Head of caudate nucleus (tissue), 42 donors: ENCODE data around the gene TIMELESS.
"Not testable (repeated sequence)": the region's sequence is repeated elsewhere in the genome, so short reads cannot be mapped to it uniquely, and the experiment has no call there.

Source experiments
- DNase-seq, 42 donors: peaks; one replicate each; pipeline versions ENCODE4 v3.0.0 to v3.0.0-alpha.2; 2020 to 2021; ENCODE audit warnings: mixed read lengths in 7 of 42
- intact Hi-C: fragments of 100-400 bp; cut with DNase I; formaldehyde crosslinking; loops from one replicate; pipeline ENCODE4 v1.15.0; 2022

TIMELESS gene

DNA sequence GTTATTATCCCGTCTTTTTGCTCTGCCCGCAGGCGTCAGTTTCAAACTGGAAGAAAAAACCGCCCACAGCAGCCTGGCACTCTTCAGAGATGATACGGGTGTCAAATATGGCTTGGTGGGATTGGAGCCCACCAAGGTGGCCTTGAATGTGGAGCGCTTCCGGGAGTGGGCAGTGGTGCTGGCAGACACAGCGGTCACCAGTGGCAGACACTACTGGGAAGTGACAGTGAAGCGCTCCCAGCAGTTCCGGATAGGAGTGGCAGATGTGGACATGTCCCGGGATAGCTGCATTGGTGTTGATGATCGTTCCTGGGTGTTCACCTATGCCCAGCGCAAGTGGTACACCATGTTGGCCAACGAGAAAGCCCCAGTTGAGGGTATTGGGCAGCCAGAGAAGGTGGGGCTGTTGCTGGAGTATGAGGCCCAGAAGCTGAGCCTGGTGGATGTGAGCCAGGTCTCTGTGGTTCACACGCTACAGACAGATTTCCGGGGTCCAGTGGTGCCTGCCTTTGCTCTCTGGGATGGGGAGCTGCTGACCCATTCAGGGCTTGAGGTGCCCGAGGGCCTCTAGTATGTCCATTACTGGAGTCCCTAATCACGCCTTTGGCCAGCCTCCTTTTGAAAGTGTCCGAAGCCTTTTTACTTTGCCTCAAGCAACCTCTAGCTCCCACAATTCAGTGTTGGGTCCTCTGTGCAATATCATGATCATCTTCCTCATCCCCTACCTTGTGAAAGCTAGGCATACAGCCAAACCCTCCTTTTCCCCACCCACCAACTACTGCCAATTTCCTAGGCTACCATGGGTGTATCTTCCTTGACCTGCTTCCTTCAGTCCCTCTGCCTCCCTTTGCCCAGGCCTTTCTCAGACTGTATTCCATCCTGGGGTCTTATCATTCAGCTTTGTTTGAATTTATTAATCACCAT, 20.0 kb upstream of the TIMELESS start:
- intact Hi-C loops = loop anchor here (5.0 kb wide), 1 partner anchor 137 kb away; the partner anchor contains the start of gene PAN2
- DNase-seq = peak in 35 of 42 donors; percentile 7 to 57 (median 24)

- intact Hi-C loops = loop anchor here (5.0 kb wide), 1 partner anchor 136 kb away; the partner anchor contains the start of gene PAN2
Measured at GRCh38 chr12:56468216-56469006, 19.2 kb upstream of the TIMELESS start, which contains the start of gene SPRYD4. TSS of gene SPRYD4 (plus strand) at chr12:56468578. CDS start at chr12:56468592, 14 bp downstream.

GRCh38 chr12:56462565-56462964, 13.3 kb upstream of the TIMELESS start:
- intact Hi-C loops = no loop called here
- DNase-seq = no peak

More at GRCh38 chr12:56468216-56469006, 19.2 kb upstream of the TIMELESS start, which contains the start of gene SPRYD4:
- peak; percentile 91 to 98 (median 96) for DNase-seq

DNA sequence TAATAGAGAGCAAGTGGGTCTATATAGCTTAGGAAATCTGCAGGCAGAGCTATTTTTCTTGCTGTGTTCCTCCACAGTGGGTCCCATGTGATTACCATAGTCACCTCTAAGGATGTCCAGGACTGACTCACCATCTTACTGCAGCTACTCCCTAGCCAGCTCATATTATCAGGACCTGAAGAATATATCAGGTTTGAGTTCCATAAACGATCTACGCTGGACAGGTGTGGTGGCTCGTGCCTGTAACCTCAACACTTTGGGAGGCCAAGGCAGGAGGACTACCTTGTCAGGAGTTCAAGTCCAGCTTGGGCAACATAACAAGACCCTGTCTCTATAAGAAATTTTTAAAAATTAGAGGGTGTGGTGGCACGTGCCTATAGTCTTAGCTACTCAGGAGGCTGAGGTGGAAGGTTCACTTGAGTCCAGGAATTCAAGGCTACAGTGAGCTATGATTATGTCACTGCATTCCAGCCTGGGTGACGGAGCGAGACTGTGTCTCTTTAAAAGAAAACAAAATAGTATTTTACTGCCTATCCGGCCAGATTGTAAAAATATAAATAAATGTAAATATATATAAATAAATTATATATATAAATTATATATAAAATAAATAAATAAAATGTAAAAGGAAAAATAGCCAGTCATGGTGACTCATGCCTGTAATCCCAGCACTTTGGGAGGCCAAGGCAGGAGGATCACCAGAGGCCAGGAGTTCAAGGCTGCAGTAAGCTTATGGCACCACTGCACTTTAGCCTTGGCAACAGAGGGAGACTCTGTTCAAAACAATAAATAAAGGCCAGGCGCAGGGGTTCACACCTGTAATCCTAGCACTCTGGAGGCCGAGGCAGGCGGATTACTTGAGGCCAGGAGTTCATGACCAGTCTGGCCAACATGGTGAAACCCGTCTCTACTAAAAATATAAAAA, 12.3 kb upstream of the TIMELESS start:
- intact Hi-C loops = no loop called here

GRCh38 chr12:56457817-56458216, 8.6 kb upstream of the TIMELESS start:
- intact Hi-C loops = no loop called here
- no peak for DNase-seq

More for the DNA sequence above, 12.3 kb upstream of the TIMELESS start:
- no peak for DNase-seq

GRCh38 chr12:56454557-56454956, 5.3 kb upstream of the TIMELESS start, which contains the start of gene MIP:
TSS of gene MIP (minus strand) at chr12:56454657. CDS start at chr12:56454613, 44 bp downstream.
- intact Hi-C loops = loop anchor here (5.0 kb wide), 1 partner anchor 92 kb away; the partner anchor contains the start of genes APOF and STAT2

GRCh38 chr12:56451147-56451546, 1.9 kb upstream of the TIMELESS start:
- intact Hi-C loops = loop anchor here (5.0 kb wide), 1 partner anchor 89 kb away; the partner anchor contains the start of genes APOF and STAT2
- DNase-seq = no peak

More at GRCh38 chr12:56454557-56454956, 5.3 kb upstream of the TIMELESS start, which contains the start of gene MIP:
- no peak for DNase-seq

DNA sequence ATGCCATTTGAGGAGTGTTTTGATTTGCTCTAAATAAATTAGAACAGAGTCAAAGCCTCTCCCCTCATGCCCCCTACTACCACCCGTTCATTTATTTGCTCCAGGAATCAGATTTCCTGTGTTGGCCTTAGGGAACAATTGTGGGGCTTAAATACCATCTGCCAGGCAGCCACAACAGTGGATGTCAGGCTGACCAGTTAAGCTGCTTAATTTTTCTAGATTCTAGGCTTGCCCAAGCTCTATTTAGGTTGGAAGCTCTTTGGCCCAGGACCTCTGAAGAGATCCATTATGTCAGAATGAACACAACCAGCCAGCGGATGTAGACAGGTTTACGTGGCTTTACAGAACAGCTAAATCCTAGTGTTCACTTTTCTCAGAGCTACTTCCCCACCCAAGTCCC, 1.0 kb upstream of the TIMELESS start:
- intact Hi-C loops = loop anchor here (5.0 kb wide), 1 partner anchor 88 kb away; the partner anchor contains the start of genes APOF and STAT2

DNA sequence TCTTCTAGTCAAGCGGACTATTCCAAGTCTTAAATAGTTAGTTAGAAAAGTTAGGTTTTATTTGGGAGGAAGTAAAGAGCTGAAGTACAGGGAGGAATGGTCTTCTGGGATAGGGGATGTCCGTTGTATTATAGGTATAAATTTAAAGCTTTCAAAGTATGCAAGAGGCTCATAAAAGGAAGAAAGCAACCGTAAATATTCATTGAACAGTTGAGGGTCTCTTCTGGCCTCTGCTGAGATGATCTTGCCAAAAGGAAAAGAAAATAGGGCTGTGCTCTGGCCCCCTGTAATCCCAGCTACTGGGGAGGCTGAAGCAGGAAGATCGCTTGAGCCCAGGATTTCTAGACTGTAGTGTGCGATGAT, 377 bp upstream of the TIMELESS start:
- intact Hi-C loops = no loop called here

More for the DNA sequence above, 1.0 kb upstream of the TIMELESS start:
- DNase-seq = no peak

DNA sequence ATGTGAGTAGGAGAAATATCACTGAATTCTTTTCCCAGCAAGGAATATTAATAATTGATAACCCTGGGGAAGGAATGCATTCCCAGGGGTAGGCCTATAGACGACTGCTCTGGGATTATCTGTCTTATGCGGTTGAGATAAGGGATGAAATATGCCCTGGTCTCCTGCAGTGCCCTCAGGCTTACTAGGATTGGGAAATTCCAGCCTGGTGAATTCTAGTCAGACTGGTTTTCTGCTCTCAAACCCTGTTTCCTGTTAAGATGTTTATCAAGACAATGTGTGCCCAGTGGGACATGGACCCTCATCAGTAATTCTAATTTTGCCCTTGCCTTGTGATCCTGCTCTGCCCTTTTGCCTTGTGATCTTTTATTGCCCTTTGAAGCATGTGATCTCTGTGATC, 6.0 kb downstream of the TIMELESS start:
- intact Hi-C loops, DNase-seq: not testable (repeated sequence)

More for the DNA sequence above, 377 bp upstream of the TIMELESS start:
- DNase-seq = no peak

- DNase-seq = no peak
- intact Hi-C loops = no loop called here
Measured at GRCh38 chr12:56437430-56438176, 11.6 kb downstream of the TIMELESS start.

GRCh38 chr12:56434828-56435227, 14.4 kb downstream of the TIMELESS start:
- intact Hi-C loops = no loop called here
- no peak for DNase-seq

GRCh38 chr12:56431850-56432249, 17.4 kb downstream of the TIMELESS start:
- intact Hi-C loops = no loop called here
- DNase-seq = no peak

DNA sequence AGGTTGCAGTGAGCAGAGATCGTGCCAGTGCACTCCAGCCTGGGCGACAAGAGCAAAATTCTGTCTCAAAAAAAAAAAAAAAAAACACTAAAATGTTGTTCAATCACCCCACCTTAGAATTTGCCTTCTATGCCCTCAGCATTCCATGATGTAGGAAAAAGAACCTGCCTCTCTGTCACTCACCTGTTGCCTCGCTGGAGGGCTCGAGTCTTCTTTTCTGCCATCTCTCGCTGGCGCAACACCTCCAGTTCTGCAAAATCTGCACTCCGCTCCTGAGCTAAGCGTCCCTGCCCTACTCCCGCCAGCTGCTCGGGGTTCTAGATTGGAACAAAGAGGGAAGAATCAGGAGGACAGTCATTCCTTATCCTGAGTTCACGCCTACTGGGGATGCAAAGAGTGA, 17.9 kb downstream of the TIMELESS start:
- no peak for DNase-seq
- intact Hi-C loops = no loop called here

- no peak for DNase-seq
- intact Hi-C loops = no loop called here
Measured at GRCh38 chr12:56425940-56426438, 23.2 kb downstream of the TIMELESS start.

- no peak for DNase-seq
- intact Hi-C loops = no loop called here
Measured at GRCh38 chr12:56425193-56425592, 24.0 kb downstream of the TIMELESS start.

GRCh38 chr12:56420411-56420810, 28.8 kb downstream of the TIMELESS start:
- intact Hi-C loops = no loop called here
- DNase-seq = no peak
